GM12878 (cell line): ENCODE data around the gene ARMH1. TPM values are rescaled to one million over a fixed set of nuclear protein-coding genes. Genes with fewer than 3 reads are reported as not detected.
A peak's percentile ranks its signal among the peaks of the same experiment; 100 is the strongest.

Source experiments
- CUX1 ChIP-seq: IDR thresholded peaks from 2 replicates; pipeline ENCODE4 v1.6.1; 2012; ENCODE audit warnings: improper control_type of control experiment, low read depth, low read length; ENCODE audit not compliant: insufficient replicate concordance
- GABPA ChIP-seq: IDR thresholded peaks from 2 replicates; pipeline ENCODE4 v1.6.1; 2014; ENCODE audit warnings: antibody characterized with exemption, low read depth, mild to moderate bottlenecking, inconsistent platforms
- GATAD2B ChIP-seq: fragments of 450-650 bp; conservative IDR thresholded peaks from 2 replicates; pipeline ENCODE4 v1.6.1; 2017; ENCODE audit warnings: low read depth, mild to moderate bottlenecking, moderate library complexity
- LARP7 ChIP-seq: fragments of 450-650 bp; IDR thresholded peaks from 2 replicates; pipeline ENCODE4 v1.6.1; 2017; ENCODE audit warnings: mild to moderate bottlenecking
- MYB ChIP-seq: fragments of 150-350 bp; IDR thresholded peaks from 2 replicates; pipeline ENCODE4 v1.6.1; 2014; ENCODE audit warnings: mild to moderate bottlenecking, low read depth, low read length, borderline replicate concordance
- NFXL1 ChIP-seq: fragments of 450-650 bp; IDR thresholded peaks from 2 replicates; pipeline ENCODE4 v1.6.1; 2017; ENCODE audit warnings: antibody characterized with exemption, mild to moderate bottlenecking, borderline replicate concordance
- NKRF ChIP-seq: fragments of 450-650 bp; conservative IDR thresholded peaks from 2 replicates; pipeline ENCODE4 v1.6.1; 2017; ENCODE audit warnings: mild to moderate bottlenecking, moderate library complexity
- POLR2AphosphoS5 ChIP-seq: IDR thresholded peaks from 2 replicates; pipeline ENCODE4 v1.6.1; 2011; ENCODE audit warnings: mild to moderate bottlenecking, low read length, inconsistent platforms
- RB1 ChIP-seq: fragments of 450-650 bp; formaldehyde crosslinking; IDR thresholded peaks from 2 replicates; pipeline ENCODE4 v1.6.1; 2017; ENCODE audit warnings: mild to moderate bottlenecking, borderline replicate concordance
- RCOR1 ChIP-seq: conservative IDR thresholded peaks from 2 replicates; pipeline ENCODE4 v1.6.1; 2012; ENCODE audit warnings: low read depth, low read length, improper control_type of control experiment
- RFX5 ChIP-seq: IDR thresholded peaks from 2 replicates; pipeline ENCODE4 v1.6.1; 2011; ENCODE audit warnings: low read depth, low read length, improper control_type of control experiment
- SMC3 ChIP-seq: IDR thresholded peaks from 2 replicates; pipeline ENCODE4 v1.6.1; 2011; ENCODE audit warnings: low read length, improper control_type of control experiment, borderline replicate concordance
- SP1 ChIP-seq: IDR thresholded peaks from one replicate; pipeline ENCODE4 v1.6.1; 2011; ENCODE audit warnings: low read depth, low read length
- SPI1 ChIP-seq: IDR thresholded peaks from 2 replicates; pipeline ENCODE4 v1.6.1; 2011; ENCODE audit warnings: low read depth, mild to moderate bottlenecking, low read length, moderate library complexity, borderline replicate concordance; ENCODE audit not compliant: insufficient read depth
- STAT3 ChIP-seq: IDR thresholded peaks from 2 replicates; pipeline ENCODE4 v1.6.1; 2011; ENCODE audit warnings: low read depth, low read length, improper control_type of control experiment
- TARDBP ChIP-seq: IDR thresholded peaks from 2 replicates; pipeline ENCODE4 v1.6.1; 2016; ENCODE audit warnings: borderline replicate concordance
- TCF7 ChIP-seq: IDR thresholded peaks from 2 replicates; pipeline ENCODE4 v1.6.1; 2014; ENCODE audit warnings: antibody characterized with exemption, borderline replicate concordance
- ZBED1 ChIP-seq: IDR thresholded peaks from 2 replicates; pipeline ENCODE4 v1.6.1; 2016; ENCODE audit warnings: borderline replicate concordance
- polyA plus RNA-seq, 11 experiments: library from polyadenylated mRNA; depleted of rRNA in 4 of 11; unstranded in 6 of 11; stranded (reverse) in 5 of 11; fragments of >200 nt; fragmentation: Nextera tagmentation in 4 of 11; fragmentation: Illumina TruSeq in 1 of 11; extraction: Ambion mirVana in 4 of 11; extraction: Trizol in 1 of 11; gene quantifications; 1 replicate in 1 of 11; 2 replicates in 10 of 11; pipeline versions ENCODE4 v1.2.1 to v1.2.3, GENCODE V29; 2011 to 2016; ENCODE audit warnings: inconsistent platforms in 2 of 11, missing spikeins in 2 of 11, low read depth in 1 of 11
- total RNA-seq, 4 experiments: library from RNA; depleted of rRNA in 3 of 4; stranded (reverse); fragments of >200 nt in 3 of 4; fragmentation: Illumina TruSeq in 1 of 4; extraction: Trizol in 1 of 4; gene quantifications; 2 replicates each; pipeline versions ENCODE4 v1.2.1 to v1.2.3, GENCODE V29; 2013 to 2021
- TF ChIP-seq, protein P1 (sequence below): fragments of 450-650 bp; IDR thresholded peaks from 2 replicates; pipeline ENCODE4 v1.6.1; 2017; ENCODE audit warnings: mild to moderate bottlenecking, moderate library complexity

The ARMH1 gene
- total and polyA plus RNA-seq, 10 of the 15 experiments (the other 5 are each of a cell fraction or from before 2014, with no cell fraction given): 0.93 to 43.9 (median 8.2) TPM

DNA sequence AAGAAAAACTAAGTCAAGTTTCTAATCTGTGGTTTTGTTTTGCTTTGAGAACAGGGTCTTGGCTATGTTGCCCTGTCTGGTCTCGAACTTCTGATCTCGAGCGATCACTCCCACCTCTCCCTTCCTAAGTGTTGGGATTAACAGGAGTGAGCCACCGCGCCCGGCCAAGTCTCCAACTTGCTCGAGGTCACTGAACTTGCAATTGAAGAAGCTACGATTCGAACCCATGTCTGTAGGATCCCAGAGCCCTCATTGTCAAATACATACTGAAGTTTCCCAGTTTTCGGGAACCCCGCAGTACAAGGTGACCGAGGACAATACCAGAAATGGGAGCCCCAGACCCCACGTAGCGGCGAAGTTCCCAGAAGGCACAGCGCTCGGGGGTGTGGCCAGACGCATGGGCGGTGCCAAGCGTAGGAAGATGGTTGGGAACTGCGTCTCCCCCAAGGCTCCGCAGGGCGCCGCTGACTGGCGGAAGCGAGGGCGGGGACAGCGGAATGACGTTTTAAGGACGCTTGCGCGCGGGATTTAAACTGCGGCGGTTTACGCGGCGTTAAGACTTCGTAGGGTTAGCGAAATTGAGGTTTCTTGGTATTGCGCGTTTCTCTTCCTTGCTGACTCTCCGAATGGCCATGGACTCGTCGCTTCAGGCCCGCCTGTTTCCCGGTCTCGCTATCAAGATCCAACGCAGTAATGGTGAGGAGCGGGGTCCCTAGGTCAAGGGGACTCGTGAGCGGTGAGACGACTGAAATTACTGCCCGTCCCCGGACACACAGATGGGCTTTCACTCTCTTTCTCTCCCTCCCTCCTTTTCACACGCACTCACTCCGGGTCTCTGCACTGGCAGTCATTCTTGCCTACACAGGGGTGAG lies 65.0 kb downstream of the ARMH1 start, which contains the start of gene KIF2C (continued):
- TF ChIP-seq ZBED1: 0 out of 2 replicates have a peak, but pooled peaks have one; percentile 8
- TF ChIP-seq NKRF: peak; percentile 100
- no peak for TF ChIP-seq NFXL1
- peak; percentile 78 for TF ChIP-seq SP1
- no peak for TF ChIP-seq SMC3
- TF ChIP-seq, protein P1, sequence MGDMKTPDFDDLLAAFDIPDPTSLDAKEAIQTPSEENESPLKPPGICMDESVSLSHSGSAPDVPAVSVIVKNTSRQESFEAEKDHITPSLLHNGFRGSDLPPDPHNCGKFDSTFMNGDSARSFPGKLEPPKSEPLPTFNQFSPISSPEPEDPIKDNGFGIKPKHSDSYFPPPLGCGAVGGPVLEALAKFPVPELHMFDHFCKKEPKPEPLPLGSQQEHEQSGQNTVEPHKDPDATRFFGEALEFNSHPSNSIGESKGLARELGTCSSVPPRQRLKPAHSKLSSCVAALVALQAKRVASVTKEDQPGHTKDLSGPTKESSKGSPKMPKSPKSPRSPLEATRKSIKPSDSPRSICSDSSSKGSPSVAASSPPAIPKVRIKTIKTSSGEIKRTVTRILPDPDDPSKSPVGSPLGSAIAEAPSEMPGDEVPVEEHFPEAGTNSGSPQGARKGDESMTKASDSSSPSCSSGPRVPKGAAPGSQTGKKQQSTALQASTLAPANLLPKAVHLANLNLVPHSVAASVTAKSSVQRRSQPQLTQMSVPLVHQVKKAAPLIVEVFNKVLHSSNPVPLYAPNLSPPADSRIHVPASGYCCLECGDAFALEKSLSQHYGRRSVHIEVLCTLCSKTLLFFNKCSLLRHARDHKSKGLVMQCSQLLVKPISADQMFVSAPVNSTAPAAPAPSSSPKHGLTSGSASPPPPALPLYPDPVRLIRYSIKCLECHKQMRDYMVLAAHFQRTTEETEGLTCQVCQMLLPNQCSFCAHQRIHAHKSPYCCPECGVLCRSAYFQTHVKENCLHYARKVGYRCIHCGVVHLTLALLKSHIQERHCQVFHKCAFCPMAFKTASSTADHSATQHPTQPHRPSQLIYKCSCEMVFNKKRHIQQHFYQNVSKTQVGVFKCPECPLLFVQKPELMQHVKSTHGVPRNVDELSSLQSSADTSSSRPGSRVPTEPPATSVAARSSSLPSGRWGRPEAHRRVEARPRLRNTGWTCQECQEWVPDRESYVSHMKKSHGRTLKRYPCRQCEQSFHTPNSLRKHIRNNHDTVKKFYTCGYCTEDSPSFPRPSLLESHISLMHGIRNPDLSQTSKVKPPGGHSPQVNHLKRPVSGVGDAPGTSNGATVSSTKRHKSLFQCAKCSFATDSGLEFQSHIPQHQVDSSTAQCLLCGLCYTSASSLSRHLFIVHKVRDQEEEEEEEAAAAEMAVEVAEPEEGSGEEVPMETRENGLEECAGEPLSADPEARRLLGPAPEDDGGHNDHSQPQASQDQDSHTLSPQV: no peak
- TF ChIP-seq CUX1: no peak
- no peak for TF ChIP-seq STAT3
- no peak for TF ChIP-seq RB1
- TF ChIP-seq LARP7: no peak
- TF ChIP-seq GABPA: peak; percentile 70
- TF ChIP-seq SPI1: no peak
- TF ChIP-seq RFX5: peak; percentile 61; the same call in 1 of the 2 replicates
- no peak for TF ChIP-seq MYB
- no peak for TF ChIP-seq RCOR1
- peak; percentile 96 for TF ChIP-seq POLR2AphosphoS5
- TF ChIP-seq TARDBP: no peak
- no peak for TF ChIP-seq TCF7
- peak; percentile 60; the same call in 1 of the 2 replicates for TF ChIP-seq GATAD2B
